ENCODE data around the gene TRABD.
"Not testable (repeated sequence)": the region's sequence is repeated elsewhere in the genome, so short reads cannot be mapped to it uniquely, and the experiment has no call there.

The TRABD gene, protein sequence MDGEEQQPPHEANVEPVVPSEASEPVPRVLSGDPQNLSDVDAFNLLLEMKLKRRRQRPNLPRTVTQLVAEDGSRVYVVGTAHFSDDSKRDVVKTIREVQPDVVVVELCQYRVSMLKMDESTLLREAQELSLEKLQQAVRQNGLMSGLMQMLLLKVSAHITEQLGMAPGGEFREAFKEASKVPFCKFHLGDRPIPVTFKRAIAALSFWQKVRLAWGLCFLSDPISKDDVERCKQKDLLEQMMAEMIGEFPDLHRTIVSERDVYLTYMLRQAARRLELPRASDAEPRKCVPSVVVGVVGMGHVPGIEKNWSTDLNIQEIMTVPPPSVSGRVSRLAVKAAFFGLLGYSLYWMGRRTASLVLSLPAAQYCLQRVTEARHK

DNA sequence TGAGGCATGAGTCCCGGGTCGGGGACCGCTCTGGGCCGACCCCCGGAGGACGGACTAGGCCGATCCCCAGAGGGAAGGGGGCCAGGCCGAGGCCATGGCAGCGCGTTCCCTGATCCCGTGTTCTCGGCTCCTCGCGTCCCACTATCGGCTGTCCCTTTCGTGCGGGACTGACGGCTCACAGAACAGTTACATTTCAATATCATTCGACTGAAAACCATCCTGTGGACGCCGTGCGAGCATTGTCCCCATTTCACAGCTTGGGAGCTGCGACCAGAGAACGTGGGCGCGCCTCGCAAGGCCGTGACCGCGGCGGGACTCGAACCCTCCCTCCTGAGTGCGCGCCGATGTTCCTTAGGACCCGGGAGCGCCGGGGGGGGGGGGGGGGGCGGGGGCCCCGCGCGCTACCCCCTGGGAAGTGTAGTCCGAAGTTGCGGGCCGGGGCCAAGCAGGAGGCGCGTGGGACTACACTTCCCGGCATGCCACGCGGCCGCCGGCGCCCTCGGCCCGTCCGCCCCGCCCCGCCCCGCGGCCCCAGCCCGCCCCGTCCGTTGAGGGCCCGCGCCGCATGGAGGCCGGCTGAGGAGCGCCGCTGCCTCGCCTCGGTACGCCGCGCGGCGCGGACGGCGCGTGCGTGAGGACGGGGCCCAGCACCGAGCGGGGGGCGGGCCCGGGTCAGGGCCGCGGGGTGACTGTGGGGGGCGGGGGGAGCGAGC is at the start of gene TRABD:
TSS of gene TRABD (plus strand) at position 539 of the 713 bp plus-strand sequence. CDS start 7,148 bp downstream, outside the sequence.
- Histone ChIP-seq H3K9me3 (ENCODE audit: control insufficient read depth in 2 of 2, low read length in 2 of 2) (no peaks in the 10 kb centered on the region), H3K4me3 (ENCODE audit: low read length in 2 of 2) (peak within 1 kb of the TSS; percentile 68 to 83), H3K36me3 (ENCODE audit: control insufficient read depth in 2 of 2, insufficient read depth in 2 of 2, low read length in 2 of 2) (no peaks in the 10 kb centered on the region), H3K27me3 (ENCODE audit: control insufficient read depth in 1 of 2, insufficient read depth in 2 of 2, low read length in 2 of 2) (no peaks in the 10 kb centered on the region), H3K9ac (ENCODE audit: low read length in 2 of 2) (peak within 1 kb of the TSS; percentile 66 to 68), H3K27ac (ENCODE audit: low read length) (no peak within 1 kb of the TSS), H3K4me1 (ENCODE audit: control insufficient read depth, insufficient read depth, low read length) (peaks cover 46% of the 10 kb centered on the region)

DNA sequence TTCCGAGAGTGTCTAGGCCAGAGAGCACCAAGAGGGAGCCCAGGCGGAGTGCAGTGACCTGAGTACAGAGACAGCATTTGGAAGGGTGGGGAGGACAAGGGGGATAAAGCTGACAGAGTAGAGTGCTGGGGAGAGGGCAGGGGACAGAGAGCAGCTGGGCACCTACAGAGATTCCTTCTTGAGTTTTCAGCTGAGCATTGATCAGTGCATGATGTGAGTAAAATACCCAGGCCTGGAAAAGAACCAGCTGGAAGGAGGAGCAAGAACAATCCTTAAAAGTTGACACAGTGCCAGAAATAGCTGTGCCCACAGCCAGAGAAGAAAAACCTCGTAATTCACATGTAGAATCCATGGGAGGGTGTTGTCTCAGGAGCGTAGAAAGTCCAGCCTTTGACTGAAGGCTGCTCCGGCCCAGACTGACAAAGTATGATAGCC is 49.1 kb upstream of the TRABD start:
- Histone ChIP-seq H3K27me3 (ENCODE audit: control insufficient read depth in 1 of 2, insufficient read depth in 2 of 2, low read length in 2 of 2) (peaks cover 0 to 2% of the 10 kb centered on the region in 2 donors), H3K27ac (ENCODE audit: low read length) (no peak overlapping the region), H3K4me1 (ENCODE audit: control insufficient read depth, insufficient read depth, low read length) (peaks cover 4% of the 10 kb centered on the region), H3K36me3 (ENCODE audit: control insufficient read depth in 2 of 2, insufficient read depth in 2 of 2, low read length in 2 of 2) (no peaks in the 10 kb centered on the region), H3K4me3 (ENCODE audit: low read length in 2 of 2) (no peak overlapping the region), H3K9me3 (ENCODE audit: control insufficient read depth in 2 of 2, low read length in 2 of 2) (no peaks in the 10 kb centered on the region), H3K9ac (ENCODE audit: low read length in 2 of 2) (no peak overlapping the region)

DNA sequence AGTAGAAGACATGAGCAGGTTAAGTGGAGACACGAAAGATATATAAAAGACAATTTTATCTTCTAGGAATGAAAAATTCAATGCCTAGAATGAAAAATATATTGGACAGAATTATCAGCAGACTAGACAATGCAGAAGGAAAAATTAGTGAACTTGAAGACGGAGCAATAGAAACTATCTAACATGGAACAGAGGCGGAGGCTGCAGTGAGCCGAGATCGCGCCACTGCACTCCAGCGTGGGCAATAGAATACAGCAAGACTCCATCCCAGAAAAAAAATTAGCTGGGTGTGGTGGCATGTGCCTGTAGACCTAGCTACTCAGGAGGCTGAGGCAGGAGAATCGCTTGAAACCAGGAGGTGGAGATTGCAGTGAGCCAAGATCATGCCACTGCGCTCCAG is 48.4 kb upstream of the TRABD start:
- not testable (repeated sequence) for H3K9ac ChIP-seq (ENCODE audit: low read length in 2 of 2); H3K36me3 ChIP-seq (ENCODE audit: control insufficient read depth in 2 of 2, insufficient read depth in 2 of 2, low read length in 2 of 2); H3K27me3 ChIP-seq (ENCODE audit: control insufficient read depth in 1 of 2, insufficient read depth in 2 of 2, low read length in 2 of 2); H3K4me1 ChIP-seq (ENCODE audit: control insufficient read depth, insufficient read depth, low read length); H3K9me3 ChIP-seq (ENCODE audit: control insufficient read depth in 2 of 2, low read length in 2 of 2); H3K4me3 ChIP-seq (ENCODE audit: low read length in 2 of 2); H3K27ac ChIP-seq (ENCODE audit: low read length)

DNA sequence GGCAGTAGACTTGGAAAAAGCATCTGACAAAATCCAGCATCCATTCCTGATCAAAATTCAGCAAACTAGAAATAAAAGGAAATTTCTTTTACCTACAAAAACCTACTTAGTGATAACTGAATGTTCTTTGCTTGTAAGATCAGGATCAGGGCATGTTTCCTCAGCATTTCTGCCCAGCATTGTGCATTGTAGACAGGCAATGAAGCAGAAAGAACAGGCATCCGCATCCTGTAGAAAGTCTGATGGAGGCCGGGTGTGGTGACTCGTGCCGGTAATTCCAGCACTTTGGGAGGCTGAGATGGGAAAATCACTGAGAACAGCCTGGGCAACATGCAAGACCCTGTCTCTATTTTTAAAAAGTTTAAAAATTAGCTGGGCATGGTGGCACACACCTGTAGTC is 47.7 kb upstream of the TRABD start:
- no peak overlapping the region for H3K4me3 ChIP-seq (ENCODE audit: low read length in 2 of 2)
- no peaks in the 10 kb centered on the region for H3K36me3 ChIP-seq (ENCODE audit: control insufficient read depth in 2 of 2, insufficient read depth in 2 of 2, low read length in 2 of 2)
- H3K4me1 ChIP-seq (ENCODE audit: control insufficient read depth, insufficient read depth, low read length), result peaks cover 4% of the 10 kb centered on the region
- H3K9me3 ChIP-seq (ENCODE audit: control insufficient read depth in 2 of 2, low read length in 2 of 2), result no peaks in the 10 kb centered on the region
- H3K27ac ChIP-seq (ENCODE audit: low read length), result no peak overlapping the region
- peaks cover 0 to 7% of the 10 kb centered on the region in 2 donors for H3K27me3 ChIP-seq (ENCODE audit: control insufficient read depth in 1 of 2, insufficient read depth in 2 of 2, low read length in 2 of 2)
- H3K9ac ChIP-seq (ENCODE audit: low read length in 2 of 2), result no peak overlapping the region

DNA sequence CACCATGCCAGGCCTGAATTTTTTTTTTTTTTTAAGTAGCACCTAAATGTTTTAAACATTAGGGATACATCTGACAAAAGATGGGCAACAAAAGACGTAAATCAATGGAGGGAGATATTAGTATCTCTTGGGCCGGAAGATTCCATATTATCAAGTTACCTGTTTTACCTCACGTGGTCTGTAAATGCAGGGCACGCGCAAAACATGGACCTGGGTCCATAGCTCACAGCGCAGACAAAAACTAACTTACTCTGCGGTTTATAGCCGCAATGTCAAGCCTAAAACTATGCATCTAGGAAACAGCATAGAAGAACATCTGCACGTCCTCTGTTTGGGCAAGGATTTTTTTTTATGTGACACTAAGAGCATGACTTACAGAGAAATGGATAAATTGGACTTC is 46.7 kb upstream of the TRABD start:
- H3K36me3 ChIP-seq (ENCODE audit: control insufficient read depth in 2 of 2, insufficient read depth in 2 of 2, low read length in 2 of 2), result no peaks in the 10 kb centered on the region
- no peaks in the 10 kb centered on the region for H3K9me3 ChIP-seq (ENCODE audit: control insufficient read depth in 2 of 2, low read length in 2 of 2)
- no peak overlapping the region for H3K27ac ChIP-seq (ENCODE audit: low read length)
- H3K27me3 ChIP-seq (ENCODE audit: control insufficient read depth in 1 of 2, insufficient read depth in 2 of 2, low read length in 2 of 2), result peaks cover 0 to 7% of the 10 kb centered on the region in 2 donors
- H3K4me1 ChIP-seq (ENCODE audit: control insufficient read depth, insufficient read depth, low read length), result peaks cover 4% of the 10 kb centered on the region
- no peak overlapping the region for H3K9ac ChIP-seq (ENCODE audit: low read length in 2 of 2)
- H3K4me3 ChIP-seq (ENCODE audit: low read length in 2 of 2), result no peak overlapping the region

DNA sequence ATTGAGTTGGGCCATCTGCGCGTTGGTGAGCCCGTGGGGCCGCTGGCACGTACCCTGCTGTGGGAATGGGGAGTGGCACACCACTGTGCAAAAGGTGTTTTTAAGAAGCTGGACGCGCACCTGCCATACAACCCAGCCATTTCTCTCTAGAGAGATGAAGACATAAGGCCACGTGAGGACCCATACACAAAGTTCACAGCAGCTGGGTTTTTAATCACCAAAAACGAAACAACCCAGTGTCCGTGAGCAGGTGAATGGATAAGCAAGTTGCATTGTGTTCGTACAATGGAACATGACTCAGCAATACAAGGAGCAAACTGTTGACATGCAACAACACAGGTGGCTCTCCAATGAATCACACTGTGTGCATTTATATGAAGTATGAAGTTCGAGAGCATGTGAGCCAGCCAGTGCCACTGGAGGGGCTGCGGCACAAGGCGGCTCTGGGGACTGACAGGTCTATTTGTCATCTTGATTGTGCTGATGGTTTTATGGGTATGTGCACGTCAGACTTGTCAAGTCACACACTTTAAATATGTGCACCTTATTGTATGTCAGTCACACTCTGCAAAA is 45.8 kb upstream of the TRABD start:
- H3K27ac ChIP-seq (ENCODE audit: low read length), result no peak overlapping the region
- H3K27me3 ChIP-seq (ENCODE audit: control insufficient read depth in 1 of 2, insufficient read depth in 2 of 2, low read length in 2 of 2), result peaks cover 0 to 7% of the 10 kb centered on the region in 2 donors
- H3K9me3 ChIP-seq (ENCODE audit: control insufficient read depth in 2 of 2, low read length in 2 of 2), result no peaks in the 10 kb centered on the region
- no peak overlapping the region for H3K4me3 ChIP-seq (ENCODE audit: low read length in 2 of 2)
- H3K4me1 ChIP-seq (ENCODE audit: control insufficient read depth, insufficient read depth, low read length), result peaks cover 4% of the 10 kb centered on the region
- H3K9ac ChIP-seq (ENCODE audit: low read length in 2 of 2), result no peak overlapping the region
- H3K36me3 ChIP-seq (ENCODE audit: control insufficient read depth in 2 of 2, insufficient read depth in 2 of 2, low read length in 2 of 2), result no peaks in the 10 kb centered on the region

DNA sequence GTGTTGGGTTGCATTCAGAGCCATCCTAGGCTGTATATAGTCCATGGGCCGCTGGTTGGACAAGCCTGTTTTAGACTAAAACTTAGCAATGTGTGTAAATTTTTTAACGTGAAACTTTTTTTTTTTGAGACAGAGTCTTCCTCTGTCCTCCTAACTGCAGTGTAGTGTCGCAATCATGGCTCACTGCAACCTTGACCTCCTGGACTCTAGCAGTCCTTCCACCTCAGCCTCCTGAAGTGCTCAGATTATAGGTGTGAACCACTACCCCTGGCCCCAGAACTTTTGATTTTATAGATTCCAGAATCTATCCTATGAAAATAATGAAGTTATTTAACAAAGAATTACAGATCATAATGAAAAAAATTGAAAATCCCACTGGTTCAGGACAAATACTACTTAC is 45.1 kb upstream of the TRABD start:
- Histone ChIP-seq H3K36me3 (ENCODE audit: control insufficient read depth in 2 of 2, insufficient read depth in 2 of 2, low read length in 2 of 2) (no peaks in the 10 kb centered on the region), H3K27ac (ENCODE audit: low read length) (no peak overlapping the region), H3K4me1 (ENCODE audit: control insufficient read depth, insufficient read depth, low read length) (peaks cover 4% of the 10 kb centered on the region), H3K4me3 (ENCODE audit: low read length in 2 of 2) (no peak overlapping the region), H3K9ac (ENCODE audit: low read length in 2 of 2) (no peak overlapping the region), H3K27me3 (ENCODE audit: control insufficient read depth in 1 of 2, insufficient read depth in 2 of 2, low read length in 2 of 2) (peaks cover 0 to 7% of the 10 kb centered on the region in 2 donors), H3K9me3 (ENCODE audit: control insufficient read depth in 2 of 2, low read length in 2 of 2) (no peaks in the 10 kb centered on the region)

DNA sequence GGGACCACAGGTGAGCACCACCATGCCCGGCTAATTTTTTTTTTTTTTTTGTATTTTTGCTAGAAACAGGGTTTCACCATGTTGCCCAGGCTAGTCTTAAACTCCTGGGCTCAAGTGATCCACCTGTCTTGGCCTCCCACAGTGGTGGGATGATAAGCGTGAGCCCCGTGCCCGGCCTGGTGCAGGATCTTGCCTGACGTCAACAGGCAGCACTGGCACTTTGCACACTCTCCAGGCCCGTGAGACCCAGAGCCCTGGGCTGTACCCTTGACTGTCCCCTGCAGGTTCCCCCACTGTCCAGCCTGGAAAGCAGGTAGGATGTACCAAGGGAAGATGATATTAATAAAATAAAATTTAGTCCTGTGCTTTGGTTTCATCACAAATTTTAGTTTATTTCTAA is 44.3 kb upstream of the TRABD start:
- Histone ChIP-seq H3K9ac (ENCODE audit: low read length in 2 of 2) (no peak overlapping the region), H3K4me1 (ENCODE audit: control insufficient read depth, insufficient read depth, low read length) (peaks cover 3% of the 10 kb centered on the region)

DNA sequence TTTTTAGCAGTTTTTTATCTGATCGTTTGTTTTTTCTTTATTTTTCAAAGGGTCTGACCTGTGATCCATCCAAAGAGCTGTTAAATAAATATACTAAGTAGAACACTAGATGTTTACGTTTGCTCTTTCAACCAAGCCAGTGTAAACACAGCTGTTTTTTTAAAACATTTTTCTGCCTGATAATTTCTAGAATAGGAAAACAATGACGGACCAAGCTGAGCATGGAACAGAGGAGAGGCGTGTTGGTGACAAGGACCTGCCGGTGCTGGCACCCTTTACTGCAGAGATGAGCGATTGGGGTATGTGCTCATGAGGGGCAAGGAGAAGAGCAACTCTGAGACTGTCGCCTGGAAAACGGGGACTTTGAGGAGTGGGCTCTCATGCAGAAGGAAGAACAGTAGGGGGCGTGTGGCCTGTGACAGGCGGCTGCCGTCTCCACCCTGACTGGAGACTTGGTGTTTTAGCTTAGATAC is 43.8 kb upstream of the TRABD start:
- Histone ChIP-seq H3K36me3 (ENCODE audit: control insufficient read depth in 2 of 2, insufficient read depth in 2 of 2, low read length in 2 of 2) (no peaks in the 10 kb centered on the region), H3K9ac (ENCODE audit: low read length in 2 of 2) (no peak overlapping the region), H3K9me3 (ENCODE audit: control insufficient read depth in 2 of 2, low read length in 2 of 2) (no peaks in the 10 kb centered on the region), H3K27ac (ENCODE audit: low read length) (no peak overlapping the region), H3K4me3 (ENCODE audit: low read length in 2 of 2) (no peak overlapping the region), H3K27me3 (ENCODE audit: control insufficient read depth in 1 of 2, insufficient read depth in 2 of 2, low read length in 2 of 2) (peaks cover 0 to 7% of the 10 kb centered on the region in 2 donors), H3K4me1 (ENCODE audit: control insufficient read depth, insufficient read depth, low read length) (peaks cover 1% of the 10 kb centered on the region)

More for the DNA sequence above, 44.3 kb upstream of the TRABD start:
- H3K27ac ChIP-seq (ENCODE audit: low read length), result no peak overlapping the region
- H3K36me3 ChIP-seq (ENCODE audit: control insufficient read depth in 2 of 2, insufficient read depth in 2 of 2, low read length in 2 of 2), result no peaks in the 10 kb centered on the region
- peaks cover 0 to 7% of the 10 kb centered on the region in 2 donors for H3K27me3 ChIP-seq (ENCODE audit: control insufficient read depth in 1 of 2, insufficient read depth in 2 of 2, low read length in 2 of 2)
- no peak overlapping the region for H3K4me3 ChIP-seq (ENCODE audit: low read length in 2 of 2)
- H3K9me3 ChIP-seq (ENCODE audit: control insufficient read depth in 2 of 2, low read length in 2 of 2), result no peaks in the 10 kb centered on the region

DNA sequence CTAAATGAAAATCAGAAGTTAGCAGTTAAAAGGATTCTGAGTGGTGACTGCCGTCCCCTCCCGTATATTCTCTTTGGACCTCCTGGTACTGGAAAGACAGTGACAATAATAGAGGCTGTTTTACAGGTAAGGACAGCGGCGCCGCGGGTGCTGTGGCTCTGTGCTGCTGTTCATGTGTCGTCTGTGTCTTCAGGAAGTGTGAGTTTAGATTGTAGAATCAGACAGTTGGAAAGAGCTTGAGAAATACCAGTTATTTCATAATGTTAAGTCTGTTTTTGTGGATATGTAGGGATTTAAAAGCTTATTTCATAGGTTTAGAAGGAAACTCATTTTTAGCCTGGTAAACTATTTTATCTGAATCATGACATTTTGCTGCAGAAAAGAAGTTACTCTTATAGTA is 42.6 kb upstream of the TRABD start:
- Histone ChIP-seq H3K27me3 (ENCODE audit: control insufficient read depth in 1 of 2, insufficient read depth in 2 of 2, low read length in 2 of 2) (peaks cover 0 to 7% of the 10 kb centered on the region in 2 donors), H3K27ac (ENCODE audit: low read length) (no peak overlapping the region), H3K4me3 (ENCODE audit: low read length in 2 of 2) (no peak overlapping the region), H3K4me1 (ENCODE audit: control insufficient read depth, insufficient read depth, low read length) (peaks cover 5% of the 10 kb centered on the region), H3K36me3 (ENCODE audit: control insufficient read depth in 2 of 2, insufficient read depth in 2 of 2, low read length in 2 of 2) (no peaks in the 10 kb centered on the region), H3K9ac (ENCODE audit: low read length in 2 of 2) (no peak overlapping the region), H3K9me3 (ENCODE audit: control insufficient read depth in 2 of 2, low read length in 2 of 2) (no peaks in the 10 kb centered on the region)

Data from stomach smooth muscle (tissue), 2 donors.